Measurements from ENCODE around the gene EFL1. TPM values are rescaled to one million over a fixed set of nuclear protein-coding genes. Genes with fewer than 3 reads are reported as not detected.
"Not testable (repeated sequence)": the region's sequence is repeated elsewhere in the genome, so short reads cannot be mapped to it uniquely, and the experiment has no call there.

EFL1 gene
- total and polyA plus RNA-seq, 2 of the 8 experiments (the other 6 are each of a cell fraction or from before 2014, with no cell fraction given) = 10.8 to 31.5 TPM

GRCh38 chr15:82262422-82263026 is at the start of gene EFL1, which contains the start of gene SAXO2 (continued):
- peak; percentile 93 to 99 for TF ChIP-seq SIN3A (conservative IDR thresholded peaks at IDR 0.05 in 1 of 2, IDR thresholded peaks at IDR 0.05 in 1 of 2; ENCODE audit: low read depth in 1 of 2, low read length in 2 of 2)

GRCh38 chr15:82311321-82311720 is 48.8 kb upstream of the EFL1 start:
- H3K56ac ChIP-seq (replicated peaks; ENCODE audit: insufficient read length, low read depth, low read length); H2BK120ac ChIP-seq (replicated peaks; ENCODE audit: low read depth, low read length); H3K9me3 ChIP-seq (ENCODE audit: insufficient read depth in 2 of 2, low read depth in 1 of 2, low read length in 1 of 2); H4K20me1 ChIP-seq (replicated peaks in 1 of 2; ENCODE audit: control insufficient read depth in 1 of 2, insufficient read depth in 2 of 2, low read length in 2 of 2); H3K9ac ChIP-seq (replicated peaks in 1 of 4; ENCODE audit: extremely low read depth in 1 of 4, low read depth in 3 of 4, low read length in 3 of 4); H3K23ac ChIP-seq (ENCODE audit: insufficient read length); H3K4me2 ChIP-seq (ENCODE audit: insufficient read depth in 1 of 2, low read depth in 2 of 2, low read length in 2 of 2); H3K4me3 ChIP-seq (ENCODE audit: extremely low read depth in 1 of 4, insufficient read depth in 2 of 4, low read depth in 3 of 4, low read length in 4 of 4); H3K23me2 ChIP-seq (ENCODE audit: low read depth, low read length); H4K8ac ChIP-seq (ENCODE audit: extremely low read depth, insufficient read depth, low read length); H3K4me1 ChIP-seq (replicated peaks in 1 of 4; ENCODE audit: control insufficient read depth in 3 of 4, insufficient read depth in 4 of 4, low read length in 3 of 4); H2BK5ac ChIP-seq (ENCODE audit: low read depth, low read length); H3K4ac ChIP-seq (replicated peaks; ENCODE audit: insufficient read length, low read depth, low read length); H3K79me2 ChIP-seq (ENCODE audit: control insufficient read depth in 1 of 2, insufficient read depth in 2 of 2, low read length in 2 of 2); DNase-seq (ENCODE audit: low read depth in 1 of 2, low spot score in 2 of 2); H3K27ac ChIP-seq (ENCODE audit: low read depth, low read length); POLR2A ChIA-PET (ENCODE audit: partially characterized antibody); H4K5ac ChIP-seq (ENCODE audit: insufficient read length, low read depth, low read length); H2BK12ac ChIP-seq (ENCODE audit: low read depth, low read length); H2AFZ ChIP-seq (ENCODE audit: low read length); H2BK15ac ChIP-seq (ENCODE audit: low read length); H3K18ac ChIP-seq (ENCODE audit: extremely low read depth, low read length); H2AK5ac ChIP-seq (ENCODE audit: low read depth, low read length); H4K91ac ChIP-seq (replicated peaks; ENCODE audit: insufficient read length, low read length); H3K36me3 ChIP-seq (ENCODE audit: control insufficient read depth in 2 of 4, insufficient read depth in 4 of 4, low read length in 3 of 4); H3K27me3 ChIP-seq (replicated peaks in 1 of 4; ENCODE audit: control insufficient read depth in 3 of 4, extremely low read depth in 1 of 4, insufficient read depth in 3 of 4, low read length in 3 of 4); H2BK20ac ChIP-seq (ENCODE audit: low read length); H3K79me1 ChIP-seq (ENCODE audit: low read depth, low read length); FAIRE-seq; H3K14ac ChIP-seq (ENCODE audit: insufficient read length): not testable (repeated sequence)
- CTCF ChIA-PET (ENCODE audit: partially characterized antibody) = interaction anchor here (1.1 kb wide), 1 partner anchor 25 kb away, joined by 4 read pairs; no protein-coding TSS in a partner anchor
- 77% methylated on average over 5 of the region's 5 CpGs; no CpG with 5 or more reads in 1 of the 2 experiments for WGBS, 2 experiments (ENCODE audit: extremely low coverage in 1 of 2, insufficient coverage in 1 of 2, insufficient read length in 1 of 2, insufficient replicate concordance in 2 of 2, low coverage in 1 of 2, low lambda C conversion rate in 2 of 2, missing lambda C conversion rate in 1 of 2)
